PC-9 (cell line): ENCODE results near the gene PIR. TPM values are rescaled to one million over a fixed set of nuclear protein-coding genes. Genes with fewer than 3 reads are reported as not detected.

ENCODE experiments used
- BruUV-seq: library from RNA; stranded (reverse); fragments of 400-500 nt; replicated peaks from 2 replicates; lab custom pipeline; 2021; lab: Mats Ljungman, UMichigan
- CTCF ChIA-PET: fragments of 300-600 bp; sonication (Branson Sonifier 250); formaldehyde crosslinking; loops from one replicate; lab custom pipeline; 2022; ENCODE audit warnings: antibody characterized with exemption; lab: Charles Lee
- POLR2A ChIA-PET: fragments of 300-600 bp; sonication (Branson Sonifier 250); formaldehyde crosslinking; loops from one replicate; lab custom pipeline; 2022; ENCODE audit warnings: antibody characterized with exemption; ENCODE audit not compliant: unreplicated experiment; lab: Charles Lee
- DNase-seq, 2 experiments: peaks; one replicate each; pipeline versions ENCODE4 v3.0.0 to v3.0.0-alpha.2; 2015 to 2022; ENCODE audit warnings: mixed read lengths in 1 of 2
- H2AFZ ChIP-seq: fragments of 200-600 bp; sonication (generic); 2 replicates; pipeline ENCODE4 v1.8.1; 2017; ENCODE audit warnings: antibody characterized with exemption
- H3F3A ChIP-seq: fragments of 200-600 bp; sonication (generic); 2 replicates; pipeline ENCODE4 v1.8.1; 2017; ENCODE audit warnings: antibody characterized with exemption, mild to moderate bottlenecking, low read depth; ENCODE audit not compliant: insufficient read depth
- H3K27ac ChIP-seq: fragments of 200-600 bp; sonication (generic); 2 replicates; pipeline ENCODE4 v1.6.1; 2016; ENCODE audit warnings: mixed run types
- H3K27me3 ChIP-seq: fragments of 200-600 bp; sonication (generic); 2 replicates; pipeline ENCODE4 v1.6.1; 2016; ENCODE audit warnings: low read depth, mixed run types; ENCODE audit not compliant: insufficient read depth
- H3K36me3 ChIP-seq: fragments of 200-600 bp; sonication (generic); 2 replicates; pipeline ENCODE4 v1.6.1; 2016; ENCODE audit warnings: low read depth, mixed run types
- H3K4me1 ChIP-seq: fragments of 200-600 bp; sonication (generic); replicated peaks from 2 replicates; pipeline ENCODE4 v1.6.1; 2016; ENCODE audit warnings: mixed run types; ENCODE audit not compliant: insufficient read depth
- H3K4me2 ChIP-seq: fragments of 200-600 bp; sonication (generic); 2 replicates; pipeline ENCODE4 v1.6.1; 2017; ENCODE audit warnings: mixed run types
- H3K4me3 ChIP-seq: fragments of 200-600 bp; sonication (generic); 2 replicates; pipeline ENCODE4 v1.6.1; 2016; ENCODE audit warnings: mixed run types
- H3K79me2 ChIP-seq: fragments of 200-600 bp; sonication (generic); 2 replicates; pipeline ENCODE4 v1.6.1; 2017; ENCODE audit warnings: low read depth, mixed run types
- H3K9me2 ChIP-seq: fragments of 200-600 bp; sonication (generic); 2 replicates; pipeline ENCODE4 v1.8.1; 2017; ENCODE audit warnings: mild to moderate bottlenecking; ENCODE audit not compliant: insufficient read depth
- H3K9me3 ChIP-seq: fragments of 200-600 bp; sonication (generic); 2 replicates; pipeline ENCODE4 v1.8.1; 2016; ENCODE audit warnings: low read depth; ENCODE audit not compliant: insufficient read depth
- H4K20me1 ChIP-seq: fragments of 200-600 bp; sonication (generic); 2 replicates; pipeline ENCODE4 v1.8.1; 2017; ENCODE audit not compliant: insufficient read depth
- EZH2 ChIP-seq: fragments of 200-600 bp; sonication (generic); IDR thresholded peaks from 2 replicates; pipeline ENCODE4 v1.8.0; 2017; ENCODE audit warnings: antibody characterized with exemption, low read depth
- intact Hi-C: fragments of 100-400 bp; cut with micrococcal nuclease; formaldehyde crosslinking; loops from one replicate; pipeline ENCODE4 v1.10.0; 2022; ENCODE audit not compliant: unreplicated experiment
- total RNA-seq: library from RNA; stranded (reverse); gene quantifications from 2 replicates; pipeline ENCODE4 v1.2.3, GENCODE V29; 2021
- TF ChIP-seq, protein P1 (sequence below): fragments of 200-600 bp; sonication (generic); conservative IDR thresholded peaks from 2 replicates; pipeline ENCODE4 v1.6.1; 2017; ENCODE audit warnings: mixed run types, antibody characterized with exemption, mild to moderate bottlenecking, moderate library complexity

Gene PIR
- total RNA-seq, 1 experiment from 2014 or later, result 197 TPM

DNA sequence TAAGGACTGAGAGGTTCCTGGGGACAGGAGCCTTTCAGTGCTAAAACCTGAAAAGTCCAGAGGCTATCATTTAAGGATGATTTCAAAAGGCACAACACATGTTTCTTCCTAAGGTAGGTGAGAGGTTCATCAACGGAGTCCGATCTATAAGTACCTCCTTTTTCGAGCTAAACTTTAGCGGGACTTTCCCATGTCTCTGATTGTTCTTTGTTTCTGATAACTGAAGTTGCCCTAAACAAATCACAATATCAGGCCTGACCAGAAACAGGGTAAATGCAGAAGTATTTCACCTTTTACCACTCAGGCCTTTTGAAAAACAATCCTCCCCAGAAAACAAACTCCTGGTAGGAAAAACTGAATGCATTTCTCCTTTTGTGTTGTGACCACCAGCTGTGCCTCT lies 17.6 kb downstream of the PIR start:
- Histone ChIP-seq H3K4me1 (peaks cover 54% of the 10 kb centered on the region), H3K36me3 (peaks cover 35% of the 10 kb centered on the region), H4K20me1 (no peaks in the 10 kb centered on the region), H3K4me3 (peak overlapping the region; percentile 35; the same call in 1 of the 2 replicates), H3K4me2 (peak overlapping the region; percentile 70), H3K79me2 (peaks cover 25% of the 10 kb centered on the region), H3K27ac (peak overlapping the region; percentile 99), H3F3A (peaks cover 18% of the 10 kb centered on the region), H3K9me3 (no peaks in the 10 kb centered on the region), H3K9me2 (no peaks in the 10 kb centered on the region), H3K27me3 (no peaks in the 10 kb centered on the region), H2AFZ (no peak overlapping the region)
- TSS peak; percentile 97 for BruUV-seq
- TF ChIP-seq, protein P1, sequence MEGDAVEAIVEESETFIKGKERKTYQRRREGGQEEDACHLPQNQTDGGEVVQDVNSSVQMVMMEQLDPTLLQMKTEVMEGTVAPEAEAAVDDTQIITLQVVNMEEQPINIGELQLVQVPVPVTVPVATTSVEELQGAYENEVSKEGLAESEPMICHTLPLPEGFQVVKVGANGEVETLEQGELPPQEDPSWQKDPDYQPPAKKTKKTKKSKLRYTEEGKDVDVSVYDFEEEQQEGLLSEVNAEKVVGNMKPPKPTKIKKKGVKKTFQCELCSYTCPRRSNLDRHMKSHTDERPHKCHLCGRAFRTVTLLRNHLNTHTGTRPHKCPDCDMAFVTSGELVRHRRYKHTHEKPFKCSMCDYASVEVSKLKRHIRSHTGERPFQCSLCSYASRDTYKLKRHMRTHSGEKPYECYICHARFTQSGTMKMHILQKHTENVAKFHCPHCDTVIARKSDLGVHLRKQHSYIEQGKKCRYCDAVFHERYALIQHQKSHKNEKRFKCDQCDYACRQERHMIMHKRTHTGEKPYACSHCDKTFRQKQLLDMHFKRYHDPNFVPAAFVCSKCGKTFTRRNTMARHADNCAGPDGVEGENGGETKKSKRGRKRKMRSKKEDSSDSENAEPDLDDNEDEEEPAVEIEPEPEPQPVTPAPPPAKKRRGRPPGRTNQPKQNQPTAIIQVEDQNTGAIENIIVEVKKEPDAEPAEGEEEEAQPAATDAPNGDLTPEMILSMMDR, result no peak
- no peak for TF ChIP-seq EZH2
- POLR2A ChIA-PET, result interaction anchor here (0.5 kb wide), 1 partner anchor 54 kb away, joined by 4 read pairs; no protein-coding TSS in a partner anchor
- CTCF ChIA-PET, result no interaction called here
- intact Hi-C loops, result loop anchor here (2.0 kb wide), 1 partner anchor 17 kb away; the partner anchor contains the start of gene PIR
- DNase-seq, result peak in 1 of 2 experiments; percentile 34

DNA sequence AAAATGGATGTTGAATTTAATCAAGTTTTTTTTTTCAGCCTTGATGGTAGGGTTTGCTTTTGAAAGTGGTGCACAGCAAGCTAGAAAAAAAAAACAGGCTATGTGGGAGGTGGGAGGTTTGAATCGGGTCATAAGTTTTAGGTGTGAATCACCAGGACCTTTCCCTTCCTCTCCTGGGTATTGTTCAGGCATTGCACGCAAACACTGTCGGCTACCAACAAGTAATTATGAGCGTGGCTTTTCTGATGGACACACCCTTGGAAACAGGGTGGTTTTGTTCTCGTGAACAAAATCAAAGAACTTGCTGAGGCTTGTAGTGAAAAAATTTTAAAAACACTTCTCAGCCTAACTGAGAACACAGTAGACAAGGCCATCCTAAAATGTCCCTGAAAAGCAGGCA lies 18.1 kb downstream of the PIR start:
- Histone ChIP-seq H2AFZ (no peak overlapping the region), H4K20me1 (no peaks in the 10 kb centered on the region), H3K79me2 (peaks cover 25% of the 10 kb centered on the region), H3K4me2 (peak overlapping the region; percentile 70), H3K9me3 (no peaks in the 10 kb centered on the region), H3F3A (peaks cover 18% of the 10 kb centered on the region), H3K9me2 (no peaks in the 10 kb centered on the region), H3K4me1 (peaks cover 54% of the 10 kb centered on the region), H3K27ac (peak overlapping the region; percentile 99), H3K27me3 (no peaks in the 10 kb centered on the region), H3K4me3 (peak overlapping the region; percentile 43; the same call in 1 of the 2 replicates), H3K36me3 (peaks cover 35% of the 10 kb centered on the region)
- no TSS peak for BruUV-seq
- TF ChIP-seq, protein P1, result no peak
- no peak for TF ChIP-seq EZH2
- intact Hi-C loops, result loop anchor here (2.0 kb wide), 1 partner anchor 18 kb away; the partner anchor contains the start of gene PIR
- ChIA-PET POLR2A (interaction anchor here (0.5 to 0.6 kb wide), 4 partner anchors 21 to 68 kb away, joined by 3 to 4 read pairs (median 4); no protein-coding TSS in a partner anchor), CTCF (no interaction called here)
- peak; percentile 41 to 83 for DNase-seq

DNA sequence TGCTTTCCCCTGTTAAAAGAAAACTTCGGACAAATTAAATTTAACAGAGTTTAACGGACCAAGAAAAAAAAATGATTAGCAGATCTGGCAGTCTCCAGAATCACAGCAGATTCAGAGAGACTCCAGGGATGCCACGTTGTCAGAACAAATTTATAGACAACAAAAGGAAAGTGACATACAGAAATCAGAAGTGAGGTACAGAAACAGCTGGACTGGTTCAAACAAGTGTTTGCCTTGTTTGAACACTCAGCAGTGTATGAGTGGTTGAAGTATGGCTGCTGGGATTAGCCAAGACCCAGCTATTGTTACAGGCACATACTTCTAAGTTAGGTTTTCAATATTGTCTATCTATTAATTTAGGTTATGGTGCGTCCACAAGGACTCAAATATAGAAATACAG lies 19.1 kb downstream of the PIR start:
- DNase-seq, result no peak
- BruUV-seq, result no TSS peak
- Histone ChIP-seq H3K9me3 (no peaks in the 10 kb centered on the region), H2AFZ (no peak overlapping the region), H3K79me2 (peaks cover 25% of the 10 kb centered on the region), H3K27me3 (no peaks in the 10 kb centered on the region), H3K27ac (peak overlapping the region; percentile 99), H3K9me2 (no peaks in the 10 kb centered on the region), H4K20me1 (no peaks in the 10 kb centered on the region), H3K36me3 (peaks cover 35% of the 10 kb centered on the region), H3F3A (peaks cover 18% of the 10 kb centered on the region), H3K4me1 (peaks cover 54% of the 10 kb centered on the region), H3K4me2 (peak overlapping the region; percentile 70), H3K4me3 (no peak overlapping the region)
- intact Hi-C loops, result loop anchor here (2.0 kb wide), 1 partner anchor 19 kb away; the partner anchor contains the start of gene PIR
- ChIA-PET CTCF (no interaction called here), POLR2A (no interaction called here)
- TF ChIP-seq, protein P1, result no peak
- no peak for TF ChIP-seq EZH2
